K562 (cell line): ENCODE results near the gene DNAAF8. TPM values are rescaled to one million over a fixed set of nuclear protein-coding genes. Genes with fewer than 3 reads are reported as not detected.

Experiments
- ATAC-seq: fragments of 200-7000 bp; cut with Tn5 transposase; 3 replicates; pipeline ENCODE4 v1.9.1; 2020; ENCODE audit warnings: moderate library complexity
- BruUV-seq: library from RNA; stranded (reverse); fragments of 400-500 nt; replicated peaks from 2 replicates; lab custom pipeline; 2021; lab: Mats Ljungman, UMichigan
- CTCF ChIA-PET: fragments of 300-600 bp; formaldehyde crosslinking; extraction: SDS; loops from one replicate; lab custom pipeline; 2021; ENCODE audit warnings: low intra/inter-chr PET ratio; lab: Yijun Ruan, JAX
- POLR2A ChIA-PET: fragments of 300-600, 350-650 bp; sonication (Branson Sonifier 250); formaldehyde crosslinking; extraction: SDS; loops from one replicate; lab custom pipeline; 2021; ENCODE audit warnings: antibody characterized with exemption, inconsistent platforms; lab: Yijun Ruan, JAX
- DNase-seq, 4 experiments: peaks; one replicate each; pipeline versions ENCODE4 v3.0.0 to v3.0.0-alpha.2; 2011 to 2018; ENCODE audit warnings: low spot score in 3 of 4, mixed read lengths in 3 of 4; ENCODE audit errors: extremely low read depth in 1 of 4
- FAIRE-seq: peaks from 2 replicates; lab custom pipeline; 2011; peaks lifted over from hg19 to GRCh38; lab: Jason Lieb, UNC
- H2AFZ ChIP-seq: 2 replicates; pipeline ENCODE4 v1.6.0; 2011; ENCODE audit warnings: low read depth, low read length, control low read depth, inconsistent platforms
- H3K27ac ChIP-seq: fragments of 200-600 bp; 3 replicates; pipeline ENCODE4 v1.8.0; 2011; ENCODE audit warnings: low read depth, mild to moderate bottlenecking, control low read depth, inconsistent platforms, low read length, moderate library complexity, mixed read lengths; ENCODE audit errors: extremely low read depth
- H3K27me3 ChIP-seq, 2 experiments: fragments of 300-600 bp in 1 of 2; 2 replicates in 1 of 2; 3 replicates in 1 of 2; pipeline versions ENCODE4 v1.6.0 to v1.8.0; 2011; ENCODE audit warnings: inconsistent platforms in 2 of 2, low read length in 2 of 2, mild to moderate bottlenecking in 1 of 2, mixed read lengths in 1 of 2, moderate library complexity in 1 of 2; ENCODE audit not compliant: control insufficient read depth in 2 of 2, insufficient read depth in 2 of 2
- H3K36me3 ChIP-seq: fragments of 300-600 bp; 3 replicates; pipeline ENCODE4 v1.8.0; 2011; ENCODE audit warnings: mild to moderate bottlenecking, low read length, inconsistent platforms; ENCODE audit not compliant: control insufficient read depth, insufficient read depth
- H3K4me1 ChIP-seq, 2 experiments: fragments of 200-600 bp in 1 of 2; replicated peaks in 1 of 2; 2 replicates in 1 of 2; 3 replicates in 1 of 2; pipeline versions ENCODE4 v1.5.1 to v1.8.0; 2011; ENCODE audit warnings: inconsistent platforms in 2 of 2, low read length in 2 of 2, mild to moderate bottlenecking in 1 of 2, mixed read lengths in 1 of 2, moderate library complexity in 1 of 2; ENCODE audit not compliant: control insufficient read depth in 2 of 2, insufficient read depth in 2 of 2
- H3K4me2 ChIP-seq: 2 replicates; pipeline ENCODE4 v1.6.1; 2011; ENCODE audit warnings: low read length, control low read depth, inconsistent platforms, mixed read lengths; ENCODE audit not compliant: insufficient read depth
- H3K4me3 ChIP-seq: fragments of 200-600 bp; sonication (generic), shearing (Covaris generic); 2 replicates; pipeline ENCODE4 v1.5.1; 2016; ENCODE audit warnings: control low read depth, inconsistent platforms
- H3K79me2 ChIP-seq: fragments of 200-600 bp; 3 replicates; pipeline ENCODE4 v1.8.0; 2011; ENCODE audit warnings: low read length, inconsistent platforms; ENCODE audit not compliant: control insufficient read depth, insufficient read depth
- H3K9ac ChIP-seq, 2 experiments: 2 replicates each; pipeline versions ENCODE4 v1.6.0 to v1.6.1; 2011; ENCODE audit warnings: low read depth in 2 of 2, low read length in 2 of 2, control low read depth in 1 of 2, inconsistent platforms in 1 of 2, mild to moderate bottlenecking in 1 of 2, mixed read lengths in 1 of 2; ENCODE audit not compliant: insufficient read depth in 1 of 2
- H3K9me1 ChIP-seq: one replicate; pipeline ENCODE4 v1.6.0; 2011; ENCODE audit warnings: inconsistent platforms, mild to moderate bottlenecking, low read length, moderate library complexity; ENCODE audit not compliant: control insufficient read depth, insufficient read depth
- H3K9me3 ChIP-seq: replicated peaks from 2 replicates; pipeline ENCODE4 v1.5.1; 2011; ENCODE audit warnings: low read depth, low read length, inconsistent platforms; ENCODE audit not compliant: control insufficient read depth, insufficient read depth
- H4K20me1 ChIP-seq: replicated peaks from 2 replicates; pipeline ENCODE4 v1.6.1; 2011; ENCODE audit warnings: low read length, inconsistent platforms, mixed read lengths; ENCODE audit not compliant: control insufficient read depth, insufficient read depth
- ASH1L ChIP-seq: fragments of 450-650 bp; IDR thresholded peaks from 2 replicates; pipeline ENCODE4 v1.6.1; 2018; ENCODE audit warnings: borderline replicate concordance, mild to moderate bottlenecking, low read depth; ENCODE audit not compliant: partially characterized antibody
- CBX1 ChIP-seq: sonication (generic); IDR thresholded peaks from 2 replicates; pipeline ENCODE4 v1.6.1; 2016; ENCODE audit warnings: antibody characterized with exemption, low read depth, mild to moderate bottlenecking
- CEBPZ ChIP-seq: fragments of 150-350 bp; IDR thresholded peaks from 2 replicates; pipeline ENCODE4 v1.6.1; 2014; ENCODE audit warnings: low read depth, mild to moderate bottlenecking, low read length, borderline replicate concordance
- FIP1L1 ChIP-seq: fragments of 200-400 bp; formaldehyde crosslinking; IDR thresholded peaks from 2 replicates; pipeline ENCODE4 v1.6.1; 2018; ENCODE audit warnings: mild to moderate bottlenecking, low read depth, low read length; ENCODE audit not compliant: poor library complexity, severe bottlenecking
- HEY1 ChIP-seq: fragments of 250-450 bp; sonication (Bioruptor Pico); IDR thresholded peaks from 2 replicates; pipeline ENCODE4 v1.5.0; 2020; ENCODE audit warnings: mild to moderate bottlenecking, moderate library complexity, borderline replicate concordance
- HMBOX1 ChIP-seq: sonication (generic); IDR thresholded peaks from 2 replicates; pipeline ENCODE4 v1.6.1; 2016
- MAFK ChIP-seq: IDR thresholded peaks from 2 replicates; pipeline ENCODE4 v1.6.1; 2011; ENCODE audit warnings: low read length, improper control_type of control experiment
- MXD1 ChIP-seq: fragments of 250-450 bp; sonication (Bioruptor Pico); IDR thresholded peaks from 2 replicates; pipeline ENCODE4 v1.8.0; 2021; ENCODE audit warnings: borderline replicate concordance, mild to moderate bottlenecking, moderate library complexity; ENCODE audit not compliant: poor library complexity, severe bottlenecking
- ZMIZ1 ChIP-seq, 2 experiments: fragments of 150-350 bp in 1 of 2; IDR thresholded peaks; 2 replicates each; pipeline ENCODE4 v1.6.1; 2012 to 2016; ENCODE audit warnings: low read depth in 2 of 2, low read length in 2 of 2, mild to moderate bottlenecking in 1 of 2, moderate library complexity in 1 of 2
- ZNF316 ChIP-seq: fragments of 450-650 bp; IDR thresholded peaks from 2 replicates; pipeline ENCODE4 v1.6.1; 2016
- ZNF668 ChIP-seq: fragments of 250-450 bp; sonication (Bioruptor Pico); IDR thresholded peaks from 2 replicates; pipeline ENCODE4 v1.8.0; 2022; ENCODE audit warnings: mild to moderate bottlenecking, inconsistent platforms
- ZNF696 ChIP-seq: fragments of 250-450 bp; sonication (Bioruptor Pico); conservative IDR thresholded peaks from 2 replicates; pipeline ENCODE4 v1.4.0; 2020; ENCODE audit warnings: mild to moderate bottlenecking, moderate library complexity
- WGBS: fragments of 100-300 bp; shearing (Covaris generic); methylation state at CpG from one replicate; pipeline ENCODE4 v1.1.6; 2016; ENCODE audit warnings: low coverage, mixed read lengths; ENCODE audit not compliant: insufficient coverage; ENCODE audit errors: missing lambda C conversion rate; 5-methylcytosine and 5-hydroxymethylcytosine counted together
- in situ Hi-C: fragments of 300-500 bp; cut with MboI; formaldehyde crosslinking; loops from 4 replicates; pipeline ENCODE4 v1.15.0; 2018; ENCODE audit warnings: inconsistent platforms, mixed read lengths
- intact Hi-C: fragments of 100-400 bp; cut with micrococcal nuclease; formaldehyde crosslinking; loops from 2 replicates; pipeline ENCODE4 v1.14.2; 2022
- polyA plus RNA-seq, 8 experiments: library from polyadenylated mRNA; depleted of rRNA in 4 of 8; stranded (reverse) in 5 of 8; unstranded in 3 of 8; fragments of >200 nt; fragmentation: Nextera tagmentation in 2 of 8; fragmentation: Illumina TruSeq in 1 of 8; extraction: Ambion mirVana in 2 of 8; extraction: Trizol in 1 of 8; gene quantifications; 2 replicates each; pipeline versions ENCODE4 v1.2.1 to v1.2.3, GENCODE V29; 2011 to 2014; ENCODE audit warnings: inconsistent platforms in 1 of 8, missing spikeins in 1 of 8
- total RNA-seq, 7 experiments: library from RNA; depleted of rRNA in 6 of 7; stranded (reverse); fragments of >200 nt in 6 of 7; fragmentation: Illumina TruSeq in 2 of 7; extraction: Trizol in 2 of 7; gene quantifications; 2 replicates each; pipeline versions ENCODE4 v1.2.1 to v1.2.3, GENCODE V29; 2011 to 2021; ENCODE audit warnings: low replicate concordance in 1 of 7

The DNAAF8 gene
- total and polyA plus RNA-seq, 9 of the 15 experiments (the other 6 are each of a cell fraction or from before 2014, with no cell fraction given), result 0.04 to 0.12 (median 0.10) TPM; not detected in 6

GRCh38 chr16:4746215-4746614 is 11.9 kb downstream of the DNAAF8 start:
- ChIA-PET CTCF (no interaction called here), POLR2A (no interaction called here)
- Histone ChIP-seq H2AFZ (no peak overlapping the region), H3K4me3 (no peak overlapping the region), H3K9me1 (no peaks in the 10 kb centered on the region), H3K27me3 (no peaks in the 10 kb centered on the region), H3K4me2 (no peak overlapping the region), H3K27ac (no peak overlapping the region), H3K36me3 (peaks cover 8% of the 10 kb centered on the region; the same call in 1 of the 3 replicates), H3K4me1 (peaks cover 0 to 28% of the 10 kb centered on the region in 2 experiments; a peak in 2 of 5 replicates), H3K79me2 (no peaks in the 10 kb centered on the region), H3K9me3 (no peaks in the 10 kb centered on the region), H4K20me1 (no peaks in the 10 kb centered on the region), H3K9ac (peak overlapping the region in 1 of 2 experiments; percentile 57; a peak in 1 of 4 replicates)
- ATAC-seq, result no peak
- in situ Hi-C loops (no loop called here), intact Hi-C loops (no loop called here)
- no peak for DNase-seq
- no peak for FAIRE-seq
- BruUV-seq, result no TSS peak
- 75% methylated on average over 8 of the region's 8 CpGs for WGBS
- TF ChIP-seq CBX1, result no peak
- no peak for TF ChIP-seq HMBOX1
- no peak for TF ChIP-seq MXD1 (CRISPR knock-in tag)
- no peak for TF ChIP-seq MAFK
- no peak for TF ChIP-seq ZMIZ1 (IDR thresholded peaks at IDR 0.05; ENCODE audit: low read depth in 2 of 2, low read length in 2 of 2)
- no peak for TF ChIP-seq HEY1 (CRISPR knock-in tag)
- TF ChIP-seq ZNF696, result no peak
- no peak for TF ChIP-seq FIP1L1
- no peak for TF ChIP-seq ASH1L
- no peak for TF ChIP-seq ZNF316
- no peak for TF ChIP-seq CEBPZ
- no peak for TF ChIP-seq ZNF668 (CRISPR knock-in tag)
